Esophagus squamous epithelium (tissue), 4 donors: ENCODE measurements around the gene ATP8A2.

Experiments
- POLR2A ChIP-seq, 4 donors: fragments of 450-650 bp; IDR thresholded peaks; one replicate each; pipeline ENCODE4 v1.6.1; 2017; ENCODE audit warnings: antibody characterized with exemption in 4 of 4, mild to moderate bottlenecking in 4 of 4, moderate library complexity in 3 of 4
- TF ChIP-seq, protein P1 (sequence below), 6 experiments: fragments of 450-650 bp in 4 of 6; fragments of 200-600 bp in 2 of 6; sonication (generic) in 2 of 6; IDR thresholded peaks; one replicate each; pipeline ENCODE4 v1.5.1; 2016 to 2019; ENCODE audit warnings: antibody characterized with exemption in 6 of 6, mild to moderate bottlenecking in 4 of 6, moderate library complexity in 4 of 6

DNA sequence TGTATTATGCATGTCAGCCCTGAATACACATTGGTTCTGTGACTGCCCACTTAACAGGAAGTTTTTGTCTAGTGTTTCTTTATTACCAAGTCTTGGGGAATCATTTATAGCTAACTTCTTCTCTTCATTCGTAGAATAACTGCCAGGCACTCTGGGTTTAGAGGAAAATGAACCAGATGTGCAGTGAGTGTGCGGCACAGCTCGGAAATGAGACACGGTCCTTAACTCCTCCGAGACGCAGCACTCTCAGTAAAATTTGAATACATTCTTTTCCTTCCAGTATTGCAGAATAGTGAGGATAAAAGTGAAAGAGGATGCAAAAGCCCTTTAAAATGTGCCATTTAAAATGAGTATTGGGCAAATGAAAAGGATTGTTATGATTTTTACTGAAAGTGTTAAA is 29.2 kb downstream of the ATP8A2 start:
- TF ChIP-seq, protein P1, sequence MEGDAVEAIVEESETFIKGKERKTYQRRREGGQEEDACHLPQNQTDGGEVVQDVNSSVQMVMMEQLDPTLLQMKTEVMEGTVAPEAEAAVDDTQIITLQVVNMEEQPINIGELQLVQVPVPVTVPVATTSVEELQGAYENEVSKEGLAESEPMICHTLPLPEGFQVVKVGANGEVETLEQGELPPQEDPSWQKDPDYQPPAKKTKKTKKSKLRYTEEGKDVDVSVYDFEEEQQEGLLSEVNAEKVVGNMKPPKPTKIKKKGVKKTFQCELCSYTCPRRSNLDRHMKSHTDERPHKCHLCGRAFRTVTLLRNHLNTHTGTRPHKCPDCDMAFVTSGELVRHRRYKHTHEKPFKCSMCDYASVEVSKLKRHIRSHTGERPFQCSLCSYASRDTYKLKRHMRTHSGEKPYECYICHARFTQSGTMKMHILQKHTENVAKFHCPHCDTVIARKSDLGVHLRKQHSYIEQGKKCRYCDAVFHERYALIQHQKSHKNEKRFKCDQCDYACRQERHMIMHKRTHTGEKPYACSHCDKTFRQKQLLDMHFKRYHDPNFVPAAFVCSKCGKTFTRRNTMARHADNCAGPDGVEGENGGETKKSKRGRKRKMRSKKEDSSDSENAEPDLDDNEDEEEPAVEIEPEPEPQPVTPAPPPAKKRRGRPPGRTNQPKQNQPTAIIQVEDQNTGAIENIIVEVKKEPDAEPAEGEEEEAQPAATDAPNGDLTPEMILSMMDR (IDR thresholded peaks at IDR 0.05), result no peak
- TF ChIP-seq POLR2A (IDR thresholded peaks at IDR 0.05), result no peak
